B cell (primary cell): ENCODE data around the gene NUP214. TPM values are rescaled to one million over a fixed set of nuclear protein-coding genes. Genes with fewer than 3 reads are reported as not detected.
"Not testable (repeated sequence)": the region's sequence is repeated elsewhere in the genome, so short reads cannot be mapped to it uniquely, and the experiment has no call there.

Experiments used
- ATAC-seq: fragments of 200-7000 bp; cut with Tn5 transposase; one replicate; pipeline ENCODE4 v1.10.0; 2021; ENCODE audit warnings: low read depth, mild to moderate bottlenecking, moderate number of reproducible peaks, moderate library complexity
- CTCF ChIA-PET: fragments of 350-600 bp; sonication (Branson Sonifier 250); formaldehyde crosslinking; loops from one replicate; lab custom pipeline; 2021; ENCODE audit warnings: antibody characterized with exemption, inconsistent platforms; lab: Charles Lee
- POLR2A ChIA-PET: fragments of 350-600 bp; sonication (Branson Sonifier 250); formaldehyde crosslinking; loops from one replicate; lab custom pipeline; 2021; ENCODE audit warnings: antibody characterized with exemption; lab: Charles Lee
- DNase-seq: peaks from one replicate; pipeline ENCODE4 v3.0.0; 2013
- H2AFZ ChIP-seq: 2 replicates; pipeline ENCODE4 v1.6.1; 2012; ENCODE audit warnings: mild to moderate bottlenecking, low read depth, low read length; ENCODE audit not compliant: insufficient read depth, poor library complexity, severe bottlenecking
- H3K27ac ChIP-seq, 2 donors: 1 replicate in 1 of 2; 2 replicates in 1 of 2; pipeline ENCODE4 v1.5.1; 2012 to 2013; ENCODE audit warnings: low read length in 2 of 2, mild to moderate bottlenecking in 2 of 2, moderate library complexity in 1 of 2
- H3K27me3 ChIP-seq, 4 experiments: fragments of 200-600 bp in 1 of 4; sonication (generic) in 1 of 4; replicated peaks in 1 of 4; 1 replicate in 2 of 4; 2 replicates in 2 of 4; pipeline versions ENCODE4 v1.6.1 to v1.7.0; 2013 to 2016; ENCODE audit warnings: low read length in 3 of 4, mild to moderate bottlenecking in 2 of 4, mixed read lengths in 1 of 4, moderate library complexity in 1 of 4; ENCODE audit not compliant: insufficient read depth in 4 of 4, control insufficient read depth in 3 of 4; ENCODE audit errors: control extremely low read depth in 1 of 4
- H3K36me3 ChIP-seq, 2 experiments: replicated peaks in 1 of 2; 1 replicate in 1 of 2; 2 replicates in 1 of 2; pipeline versions ENCODE4 v1.6.1 to v1.7.1; 2013; ENCODE audit warnings: low read length in 1 of 2; ENCODE audit not compliant: insufficient read depth in 2 of 2, control insufficient read depth in 1 of 2; ENCODE audit errors: control extremely low read depth in 1 of 2, extremely low read depth in 1 of 2
- H3K4me1 ChIP-seq, 2 donors: fragments of 200-600 bp in 1 of 2; sonication (generic) in 1 of 2; 1 replicate in 1 of 2; 2 replicates in 1 of 2; pipeline versions ENCODE4 v1.5.1 to v1.6.1; 2013 to 2017; ENCODE audit warnings: low read length in 2 of 2; ENCODE audit not compliant: control insufficient read depth in 2 of 2, insufficient read depth in 2 of 2
- H3K4me2 ChIP-seq: replicated peaks from 2 replicates; pipeline ENCODE3; 2012; ENCODE audit warnings: mild to moderate bottlenecking, low read depth, low read length; ENCODE audit not compliant: poor library complexity, severe bottlenecking
- H3K4me3 ChIP-seq, 5 experiments: fragments of 200-600 bp in 1 of 5; sonication (generic) in 1 of 5; 1 replicate in 3 of 5; 2 replicates in 2 of 5; pipeline versions ENCODE4 v1.5.1 to v1.7.0; 2011 to 2016; ENCODE audit warnings: low read length in 4 of 5, mild to moderate bottlenecking in 4 of 5, low read depth in 2 of 5, control low read depth in 1 of 5, moderate library complexity in 1 of 5; ENCODE audit not compliant: insufficient read depth in 1 of 5; ENCODE audit errors: control extremely low read depth in 1 of 5, extremely low read depth in 1 of 5
- H3K79me2 ChIP-seq: fragments of 200-600 bp; sonication (generic); one replicate; pipeline ENCODE4 v1.6.0; 2016; ENCODE audit warnings: low read length; ENCODE audit not compliant: control insufficient read depth, insufficient read depth
- H3K9ac ChIP-seq: fragments of 200-600 bp; sonication (generic); 2 replicates; pipeline ENCODE4 v1.6.1; 2017; ENCODE audit warnings: mild to moderate bottlenecking, low read length, moderate library complexity
- H3K9me3 ChIP-seq, 3 donors: one replicate each; pipeline versions ENCODE4 v1.6.1 to v1.7.1; 2013; ENCODE audit warnings: low read length in 2 of 3; ENCODE audit not compliant: control insufficient read depth in 2 of 3, insufficient read depth in 1 of 3; ENCODE audit errors: control extremely low read depth in 1 of 3
- H4K20me1 ChIP-seq: 2 replicates; pipeline ENCODE4 v1.6.0; 2012; ENCODE audit warnings: mild to moderate bottlenecking, low read length; ENCODE audit not compliant: insufficient read depth, control insufficient read depth, poor library complexity, severe bottlenecking
- H3K27ac Mint-ChIP-seq: one replicate; pipeline ENCODE4 v1.8.0; 2021; ENCODE audit warnings: mixed read lengths
- H3K27me3 Mint-ChIP-seq: one replicate; pipeline ENCODE4 v1.8.0; 2021; ENCODE audit warnings: mixed read lengths
- H3K4me1 Mint-ChIP-seq: one replicate; pipeline ENCODE4 v1.8.0; 2021; ENCODE audit warnings: mixed read lengths
- H3K4me3 Mint-ChIP-seq: one replicate; pipeline ENCODE4 v1.8.0; 2021; ENCODE audit warnings: mixed read lengths
- H3K9me3 Mint-ChIP-seq: one replicate; pipeline ENCODE4 v1.8.0; 2022; ENCODE audit warnings: mixed read lengths; ENCODE audit not compliant: insufficient read depth
- EZH2 ChIP-seq: IDR thresholded peaks from 2 replicates; pipeline ENCODE4 v1.6.1; 2012; ENCODE audit warnings: borderline replicate concordance, low read depth, mild to moderate bottlenecking, moderate library complexity, low read length; ENCODE audit not compliant: insufficient read depth, poor library complexity, severe bottlenecking
- WGBS: methylation state at CpG from one replicate; pipeline ENCODE4 v1.1.5; 2013; ENCODE audit warnings: missing lambda C conversion rate; ENCODE audit not compliant: insufficient coverage; 5-methylcytosine and 5-hydroxymethylcytosine counted together
- intact Hi-C: fragments of 100-400 bp; cut with micrococcal nuclease; formaldehyde crosslinking; loops from one replicate; pipeline ENCODE4 v1.10.0; 2022
- polyA plus RNA-seq: library from polyadenylated mRNA; depleted of rRNA; stranded (reverse); fragments of >200 nt; gene quantifications from 2 replicates; pipeline ENCODE4 v1.2.3, GENCODE V29; 2012
- total RNA-seq, 2 donors: library from RNA; stranded (reverse); fragments of 120-200 nt in 1 of 2; gene quantifications; 1 replicate in 1 of 2; 2 replicates in 1 of 2; pipeline versions ENCODE4 v1.2.3 to v1.2.4, GENCODE V29; 2013 to 2022
- TF ChIP-seq, protein P1 (sequence below): fragments of 200-600 bp; IDR thresholded peaks from one replicate; pipeline ENCODE4 v1.8.0; 2022; ENCODE audit warnings: antibody characterized with exemption, mild to moderate bottlenecking

Gene NUP214
- total and polyA plus RNA-seq, 2 donors (not counting 1 experiment from before 2014, with no cell fraction given): 19.0 to 94.6 TPM

DNA sequence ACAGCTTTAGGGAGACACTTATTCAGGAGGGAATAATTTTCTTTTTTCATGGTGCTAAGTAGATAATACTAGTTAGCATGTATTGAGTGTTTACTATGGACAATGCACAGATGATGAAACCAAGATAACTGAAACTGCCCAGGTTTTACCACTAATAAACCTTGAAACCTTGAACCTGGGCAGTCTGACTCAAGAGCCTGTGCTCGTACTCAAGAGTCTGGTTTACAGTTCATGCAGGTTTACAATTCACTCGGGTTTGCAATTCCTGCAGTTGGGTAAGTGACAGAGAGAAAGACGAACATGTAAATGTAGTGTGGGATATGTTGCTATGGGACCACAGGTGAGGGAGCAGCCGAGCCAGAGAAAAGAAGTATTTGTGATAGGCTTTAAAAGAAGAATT lies 28.2 kb downstream of the NUP214 start:
- Histone ChIP-seq H4K20me1 (no peaks in the 10 kb centered on the region), H2AFZ (no peak overlapping the region), H3K9ac (no peak overlapping the region), H3K27ac (no peak overlapping the region), H3K27me3 (no peaks in the 10 kb centered on the region), H3K4me1 (no peaks in the 10 kb centered on the region), H3K4me3 (no peak overlapping the region), H3K36me3 (peaks cover 5 to 70% of the 10 kb centered on the region in 2 experiments), H3K4me2 (no peak overlapping the region), H3K79me2 (peaks cover 7% of the 10 kb centered on the region), H3K9me3 (no peaks in the 10 kb centered on the region)
- intact Hi-C loops: no loop called here
- H3K9me3 Mint-ChIP-seq: no peaks in the 10 kb centered on the region
- TF ChIP-seq EZH2: no peak
- TF ChIP-seq, protein P1, sequence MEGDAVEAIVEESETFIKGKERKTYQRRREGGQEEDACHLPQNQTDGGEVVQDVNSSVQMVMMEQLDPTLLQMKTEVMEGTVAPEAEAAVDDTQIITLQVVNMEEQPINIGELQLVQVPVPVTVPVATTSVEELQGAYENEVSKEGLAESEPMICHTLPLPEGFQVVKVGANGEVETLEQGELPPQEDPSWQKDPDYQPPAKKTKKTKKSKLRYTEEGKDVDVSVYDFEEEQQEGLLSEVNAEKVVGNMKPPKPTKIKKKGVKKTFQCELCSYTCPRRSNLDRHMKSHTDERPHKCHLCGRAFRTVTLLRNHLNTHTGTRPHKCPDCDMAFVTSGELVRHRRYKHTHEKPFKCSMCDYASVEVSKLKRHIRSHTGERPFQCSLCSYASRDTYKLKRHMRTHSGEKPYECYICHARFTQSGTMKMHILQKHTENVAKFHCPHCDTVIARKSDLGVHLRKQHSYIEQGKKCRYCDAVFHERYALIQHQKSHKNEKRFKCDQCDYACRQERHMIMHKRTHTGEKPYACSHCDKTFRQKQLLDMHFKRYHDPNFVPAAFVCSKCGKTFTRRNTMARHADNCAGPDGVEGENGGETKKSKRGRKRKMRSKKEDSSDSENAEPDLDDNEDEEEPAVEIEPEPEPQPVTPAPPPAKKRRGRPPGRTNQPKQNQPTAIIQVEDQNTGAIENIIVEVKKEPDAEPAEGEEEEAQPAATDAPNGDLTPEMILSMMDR: no peak
- 93% methylated on average over 4 of the region's 4 CpGs for WGBS
- no peak overlapping the region for H3K4me3 Mint-ChIP-seq
- DNase-seq: no peak
- no peaks in the 10 kb centered on the region for H3K4me1 Mint-ChIP-seq
- H3K27ac Mint-ChIP-seq: no peak overlapping the region
- H3K27me3 Mint-ChIP-seq: no peaks in the 10 kb centered on the region
- ATAC-seq: no peak
- CTCF ChIA-PET: interaction anchor here (1.7 kb wide), 1 partner anchor 183 kb away, joined by 7 read pairs; no protein-coding TSS in a partner anchor
- POLR2A ChIA-PET: no interaction called here

DNA sequence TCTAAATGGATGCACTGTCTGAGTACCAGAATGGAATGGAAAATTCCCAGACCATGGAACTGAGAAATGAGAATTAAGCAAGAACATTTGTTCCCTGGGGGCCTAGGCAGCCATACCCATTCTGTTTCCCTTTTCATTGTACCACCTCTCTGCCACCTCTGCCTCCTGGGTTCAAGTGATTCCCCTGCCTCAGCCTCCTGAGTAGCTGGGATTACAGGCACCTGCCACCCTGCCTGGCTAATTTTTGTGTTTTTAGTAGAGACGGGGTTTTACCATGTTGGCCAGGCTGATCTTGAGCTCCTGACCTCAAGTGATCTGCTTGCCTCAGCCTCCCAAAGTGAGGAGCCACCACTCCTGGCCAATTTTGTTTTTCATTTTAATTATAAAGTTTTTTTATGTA lies 33.3 kb downstream of the NUP214 start:
- H3K9ac ChIP-seq, POLR2A ChIA-PET, H3K4me3 Mint-ChIP-seq, H3K4me2 ChIP-seq, ATAC-seq, H3K9me3 ChIP-seq, H3K9me3 Mint-ChIP-seq, H3K4me1 Mint-ChIP-seq, intact Hi-C loops, H3K27me3 ChIP-seq, CTCF ChIA-PET, H3K27me3 Mint-ChIP-seq, H3K4me1 ChIP-seq, H3K27ac Mint-ChIP-seq, H2AFZ ChIP-seq, H3K27ac ChIP-seq, DNase-seq, H3K4me3 ChIP-seq, H4K20me1 ChIP-seq: not testable (repeated sequence)
- peaks cover 13% of the 10 kb centered on the region for H3K79me2 ChIP-seq
- H3K36me3 ChIP-seq: peaks cover 19 to 65% of the 10 kb centered on the region in 2 experiments
- WGBS: no CpG with 5 or more reads among the region's 1 CpG
